Stimulated activated CD8-positive, alpha-beta memory T cell treated with anti-CD3 and anti-CD28 coated beads, Interleukin-4, amount 100 ng/mL, for 1 hour (primary cell): ENCODE measurements around the gene NUB1.
"Not testable (repeated sequence)": the region's sequence is repeated elsewhere in the genome, so short reads cannot be mapped to it uniquely, and the experiment has no call there.

Experiments
- DNase-seq, 2 donors: peaks; one replicate each; pipeline ENCODE4 v3.0.0-alpha.2; 2020; ENCODE audit warnings: low read depth in 2 of 2, low spot score in 1 of 2

NUB1 gene, protein sequence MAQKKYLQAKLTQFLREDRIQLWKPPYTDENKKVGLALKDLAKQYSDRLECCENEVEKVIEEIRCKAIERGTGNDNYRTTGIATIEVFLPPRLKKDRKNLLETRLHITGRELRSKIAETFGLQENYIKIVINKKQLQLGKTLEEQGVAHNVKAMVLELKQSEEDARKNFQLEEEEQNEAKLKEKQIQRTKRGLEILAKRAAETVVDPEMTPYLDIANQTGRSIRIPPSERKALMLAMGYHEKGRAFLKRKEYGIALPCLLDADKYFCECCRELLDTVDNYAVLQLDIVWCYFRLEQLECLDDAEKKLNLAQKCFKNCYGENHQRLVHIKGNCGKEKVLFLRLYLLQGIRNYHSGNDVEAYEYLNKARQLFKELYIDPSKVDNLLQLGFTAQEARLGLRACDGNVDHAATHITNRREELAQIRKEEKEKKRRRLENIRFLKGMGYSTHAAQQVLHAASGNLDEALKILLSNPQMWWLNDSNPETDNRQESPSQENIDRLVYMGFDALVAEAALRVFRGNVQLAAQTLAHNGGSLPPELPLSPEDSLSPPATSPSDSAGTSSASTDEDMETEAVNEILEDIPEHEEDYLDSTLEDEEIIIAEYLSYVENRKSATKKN

DNA sequence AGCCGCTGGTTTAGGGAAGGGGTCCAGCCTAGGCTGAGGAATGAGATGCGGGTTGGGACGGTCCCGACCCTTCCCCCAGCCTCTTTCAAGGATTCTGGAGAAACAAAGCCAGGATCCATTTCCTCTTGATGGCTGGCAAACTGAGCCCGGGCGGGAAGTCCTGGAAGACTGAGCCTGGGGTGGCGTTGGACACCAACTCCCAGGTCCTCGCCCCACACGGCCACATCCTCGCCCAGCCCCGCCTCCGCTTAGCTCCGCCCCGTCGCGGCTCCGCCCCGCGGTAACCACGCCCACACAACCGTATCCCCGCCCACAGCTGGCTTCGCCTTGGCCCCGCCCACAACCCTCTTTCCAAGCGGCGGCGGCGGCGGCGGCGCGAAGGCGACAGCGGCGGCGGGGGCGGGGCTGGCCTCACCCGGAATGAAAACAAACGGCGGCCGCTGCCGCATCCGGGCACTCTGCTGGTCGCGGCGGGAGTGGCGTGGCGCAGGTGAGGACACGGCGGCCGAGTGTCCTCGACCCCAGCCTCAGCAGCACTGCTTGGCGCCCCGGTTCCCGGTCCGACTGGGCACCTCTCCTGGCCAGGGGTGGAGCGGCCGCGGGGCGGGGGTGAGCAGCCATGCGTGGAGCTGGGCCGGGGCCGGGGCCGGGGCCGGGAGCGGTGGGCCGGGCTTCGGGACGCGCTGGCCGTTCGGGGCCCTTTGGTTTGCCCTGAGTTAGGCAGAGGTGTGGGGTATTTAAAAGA lies at the start of gene NUB1:
Gene NUB1, plus strand, starts transcription at position 456 of the 745 bp plus-strand sequence. CDS start 3,538 bp downstream, outside the sequence.
- peak; percentile 83 to 86 for DNase-seq

DNA sequence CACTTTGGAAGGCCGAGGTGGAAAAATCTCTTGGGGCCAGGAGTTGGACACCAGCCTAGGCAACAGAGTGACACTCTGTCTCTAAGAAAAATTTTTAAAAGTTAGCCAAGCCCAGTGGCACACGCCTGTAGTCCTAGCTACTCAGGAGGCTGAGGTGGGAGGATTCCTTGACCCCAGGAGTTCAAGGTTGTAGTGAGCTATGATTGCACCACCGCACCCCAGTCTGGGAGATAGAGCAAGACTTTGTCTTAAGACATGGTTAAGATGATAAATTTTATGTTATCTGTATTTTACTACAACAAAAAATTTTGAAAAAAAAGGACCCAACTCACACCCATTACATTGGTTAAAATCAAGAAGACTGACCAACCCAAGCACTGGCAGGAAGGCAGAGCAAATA lies 48.8 kb upstream of the NUB1 start:
- DNase-seq, result no peak

DNA sequence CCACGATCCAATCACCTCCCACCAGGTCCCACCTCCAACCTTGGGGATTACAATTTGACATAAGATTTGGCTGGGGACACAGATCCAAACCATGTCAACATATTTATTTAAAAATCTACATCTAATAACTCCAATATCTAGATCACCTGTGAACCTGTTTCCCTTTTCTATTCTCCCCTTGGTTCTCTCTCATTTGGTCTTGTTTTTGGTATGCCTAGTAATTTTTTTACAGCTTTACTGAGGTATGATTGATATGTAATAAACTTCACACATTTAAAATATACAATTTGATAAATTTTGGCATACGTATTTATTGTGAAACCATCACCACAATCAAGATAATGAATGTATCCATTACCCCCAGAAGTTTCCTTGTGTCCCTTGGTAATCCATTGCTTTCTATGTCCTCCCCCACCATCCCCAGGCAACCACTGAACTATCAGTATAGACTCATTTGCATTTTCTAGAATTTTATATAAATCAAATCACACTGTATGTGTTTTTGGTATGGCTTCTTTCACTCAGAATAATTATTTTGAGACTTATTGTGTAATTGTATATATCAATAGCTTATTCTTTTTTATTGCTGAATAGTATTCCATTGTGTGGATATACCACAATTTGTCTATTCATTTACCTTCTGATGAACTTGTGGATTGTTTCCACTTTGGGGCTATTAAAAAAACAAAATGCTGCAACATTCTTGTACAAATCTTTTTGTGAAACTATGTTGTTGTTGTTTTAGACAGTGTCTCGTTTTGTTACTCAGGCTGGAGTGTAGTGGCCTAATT lies 45.2 kb upstream of the NUB1 start:
- no peak for DNase-seq

DNA sequence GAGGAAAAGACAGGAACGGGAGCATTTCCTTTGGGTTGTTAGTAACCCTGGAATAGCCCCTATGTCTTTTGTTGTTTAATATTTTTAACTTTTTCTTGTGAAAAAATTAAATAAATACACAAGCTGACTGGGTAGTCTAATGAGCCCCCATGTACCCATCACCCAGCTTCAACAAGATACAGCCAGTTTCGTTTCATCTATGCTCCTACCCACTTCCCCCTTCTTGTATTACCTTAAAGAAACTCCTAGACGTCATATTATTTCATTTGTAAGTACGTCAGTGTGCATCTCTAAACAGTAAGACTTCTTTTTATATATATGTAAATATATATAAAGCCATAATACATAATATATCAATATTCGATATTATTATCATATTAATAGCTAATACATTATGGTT lies 42.8 kb upstream of the NUB1 start:
- DNase-seq, result no peak

DNA sequence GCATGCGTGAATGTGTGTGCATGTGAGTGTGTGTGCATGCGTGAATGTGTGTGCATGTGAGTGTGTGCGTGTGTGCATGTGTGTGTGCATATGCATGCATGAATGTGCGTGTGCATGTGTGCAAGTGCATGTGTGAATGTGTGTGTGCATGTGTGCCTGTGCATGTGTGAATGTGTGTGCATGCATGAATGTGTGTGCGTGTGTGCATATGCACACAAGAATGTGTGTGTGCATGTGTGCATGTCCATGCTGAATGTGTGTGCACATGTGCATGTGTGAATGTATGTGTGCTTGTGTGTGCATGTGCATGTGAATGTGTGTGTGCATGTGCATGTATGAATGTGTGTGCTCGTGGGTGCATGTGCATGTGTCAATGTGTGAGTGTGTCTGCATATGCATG lies 42.1 kb upstream of the NUB1 start:
- DNase-seq, result no peak

DNA sequence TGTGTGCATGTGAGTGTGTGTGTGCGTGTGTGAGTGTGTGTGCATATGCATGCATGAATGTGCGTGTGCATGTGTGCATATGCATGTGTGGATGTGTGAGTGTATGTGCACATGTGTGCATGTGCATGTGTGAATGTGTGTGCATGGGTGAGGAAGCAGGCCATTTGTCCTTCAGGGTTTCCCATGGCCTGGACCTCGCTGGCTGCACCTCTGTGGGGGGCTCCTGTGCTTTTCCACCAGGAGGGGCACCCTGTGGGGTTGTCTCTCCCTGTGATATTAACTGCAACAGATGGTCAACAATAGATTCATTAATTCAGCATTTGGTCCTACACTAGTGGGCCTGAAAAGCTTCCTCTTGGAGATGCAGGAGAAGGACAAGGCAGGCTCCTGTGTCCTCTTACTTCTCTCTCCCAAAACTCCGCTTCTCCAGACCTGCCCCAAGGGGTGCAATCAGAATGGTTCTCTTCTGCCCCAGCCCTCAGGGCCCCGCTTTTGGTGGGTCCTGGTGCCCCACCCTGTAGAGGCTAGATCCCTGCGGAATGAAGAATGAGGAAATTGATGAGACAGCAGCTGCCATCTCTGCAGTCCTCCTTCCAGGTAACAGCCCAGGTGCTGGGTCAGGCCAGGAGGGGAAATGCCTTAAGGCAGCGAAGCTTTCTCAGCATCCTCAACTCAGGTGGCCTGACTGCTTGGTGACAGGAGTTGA lies 41.5 kb upstream of the NUB1 start:
- DNase-seq, result no peak

DNA sequence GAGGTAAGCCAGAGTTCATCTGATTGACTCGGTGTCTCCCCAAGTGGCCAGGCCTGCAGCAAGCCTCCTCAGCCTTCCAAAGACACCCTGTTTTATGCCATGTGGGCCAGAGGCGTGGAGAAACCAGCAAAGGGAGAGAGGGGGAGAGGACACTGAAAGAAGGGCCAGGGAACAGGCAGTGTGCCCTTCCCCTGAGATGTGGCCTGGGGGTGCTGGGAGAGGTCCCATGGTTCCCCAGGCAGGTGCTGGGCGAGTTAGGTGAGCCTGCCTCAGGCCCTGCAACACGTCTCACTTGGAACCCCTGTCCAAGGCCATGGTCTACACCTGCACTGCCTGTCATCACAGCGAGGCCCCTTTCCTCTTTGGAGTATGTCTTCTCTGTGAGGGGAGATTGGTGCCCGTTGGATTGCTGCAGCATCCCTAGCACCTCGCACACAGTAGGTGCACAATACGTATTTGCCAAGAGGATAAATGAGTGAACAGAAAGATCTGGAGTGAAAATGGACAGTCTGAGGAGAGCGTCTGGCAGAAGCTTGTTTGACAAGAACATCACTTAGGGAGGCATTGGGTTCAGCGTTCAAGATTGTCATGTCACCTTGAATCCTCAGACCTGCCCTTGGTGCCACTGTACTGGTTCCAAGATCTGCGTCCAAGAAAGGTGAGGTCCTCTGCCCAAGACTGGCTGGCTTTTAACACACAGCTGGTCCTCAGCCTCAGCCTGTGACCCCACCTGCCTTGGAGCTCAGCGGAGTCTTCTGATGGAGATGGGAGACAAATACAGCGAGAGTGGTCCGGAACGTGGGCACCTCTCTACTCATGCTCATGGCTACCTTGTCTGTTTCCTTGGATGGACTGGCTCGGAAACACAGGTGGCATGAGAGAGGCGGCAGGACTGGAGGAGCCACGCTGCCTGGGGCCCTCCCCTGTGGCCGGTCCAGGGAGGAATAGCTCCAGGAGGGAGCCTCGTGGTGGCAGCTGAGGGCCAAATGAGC lies 39.8 kb upstream of the NUB1 start:
- DNase-seq, result no peak

DNA sequence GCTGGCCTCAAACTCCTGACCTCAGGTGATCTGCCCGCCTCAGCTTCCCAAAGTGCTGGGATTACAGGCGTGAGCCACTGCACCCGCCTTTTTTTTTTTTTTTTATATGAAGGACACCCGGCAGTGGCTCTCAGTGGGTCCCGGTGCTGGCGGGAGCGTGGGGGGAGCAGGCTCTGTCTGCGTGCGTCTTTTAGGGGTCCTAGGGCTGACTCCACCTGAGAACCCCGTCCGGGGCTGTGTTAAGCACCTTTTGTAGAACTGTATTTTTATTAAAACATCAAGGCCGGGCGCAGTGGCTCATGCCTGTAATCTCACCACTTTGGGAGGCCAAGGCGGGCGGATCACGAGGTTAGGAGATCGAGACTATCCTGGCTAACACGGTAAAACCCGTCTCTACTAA lies 37.4 kb upstream of the NUB1 start:
- not testable (repeated sequence) for DNase-seq

DNA sequence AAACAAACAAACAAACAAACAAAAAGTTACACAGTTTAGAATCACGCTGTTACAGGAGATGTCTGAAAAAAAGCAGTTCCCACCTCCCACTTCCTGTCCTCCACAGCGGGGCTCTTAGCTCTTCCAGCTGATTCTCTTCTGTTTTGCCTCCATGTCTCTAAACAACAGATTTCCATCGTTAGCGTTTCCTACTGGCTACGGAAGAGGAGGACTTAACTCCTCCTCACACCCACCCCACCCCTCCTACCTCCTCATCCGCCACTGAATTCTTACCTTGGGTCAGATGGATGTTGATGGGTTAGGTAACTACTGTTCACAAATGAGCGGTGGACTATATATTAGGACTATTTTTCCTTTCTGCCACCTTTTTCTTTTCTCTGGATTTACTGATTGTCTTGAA lies 36.8 kb upstream of the NUB1 start:
- no peak for DNase-seq

DNA sequence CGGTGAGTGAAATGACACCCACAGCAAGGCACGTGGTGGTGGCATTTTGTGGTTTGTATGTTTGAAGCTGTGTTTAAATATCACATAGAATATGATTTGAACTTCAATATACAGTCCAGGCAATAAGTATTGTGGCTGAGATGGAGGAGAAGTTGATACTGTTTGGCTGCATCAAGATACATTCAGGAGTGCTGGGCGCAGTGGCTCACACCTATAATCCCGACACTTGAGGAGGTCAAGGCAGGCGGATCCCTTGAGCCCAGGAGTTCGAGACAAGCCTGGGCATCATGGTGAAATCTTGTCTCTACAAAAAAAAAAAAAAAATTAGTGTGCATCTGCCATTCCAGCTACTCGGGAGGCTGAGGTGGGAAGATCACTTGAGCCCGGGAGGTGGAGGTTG lies 35.2 kb upstream of the NUB1 start:
- DNase-seq, result no peak

DNA sequence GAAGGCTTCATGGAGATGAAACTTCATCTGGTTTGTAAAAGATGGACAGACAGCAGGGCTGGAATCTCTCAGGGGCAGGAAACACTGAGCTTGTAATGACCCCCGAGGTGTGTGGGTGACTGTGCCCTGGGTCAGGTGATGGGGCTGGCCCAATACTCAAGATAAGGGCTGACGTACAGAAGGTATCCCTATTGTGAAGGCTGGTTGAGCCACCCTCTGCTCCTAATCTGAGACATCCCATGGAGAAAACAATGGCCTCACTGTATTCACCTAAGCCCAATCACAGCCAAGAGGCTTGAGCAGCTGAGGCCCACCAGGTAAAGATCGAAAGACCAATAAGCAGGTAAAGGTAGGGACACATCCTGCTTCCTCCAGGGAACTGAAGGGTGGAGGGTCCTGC lies 34.8 kb upstream of the NUB1 start:
- DNase-seq, result no peak

DNA sequence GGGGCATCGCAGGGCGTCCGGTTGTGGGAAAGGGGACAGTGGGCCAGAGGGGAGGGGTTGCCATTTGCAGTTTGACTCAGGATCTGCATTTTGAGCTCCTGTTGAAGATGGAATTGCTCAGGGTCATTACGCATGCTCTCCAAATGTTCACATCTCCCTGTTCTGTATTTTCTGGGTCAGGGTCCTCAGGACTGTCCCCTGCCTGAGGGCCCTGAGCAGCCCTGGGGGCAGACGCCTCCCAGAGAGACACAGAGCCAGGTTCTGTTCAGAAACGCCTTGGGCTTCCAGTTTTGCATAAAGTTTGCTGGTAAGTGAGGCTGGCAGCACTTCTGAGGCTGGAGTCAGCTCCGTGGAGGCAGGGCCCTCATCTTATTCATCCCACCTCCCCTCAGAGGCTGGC lies 34.1 kb upstream of the NUB1 start:
- DNase-seq, result no peak

DNA sequence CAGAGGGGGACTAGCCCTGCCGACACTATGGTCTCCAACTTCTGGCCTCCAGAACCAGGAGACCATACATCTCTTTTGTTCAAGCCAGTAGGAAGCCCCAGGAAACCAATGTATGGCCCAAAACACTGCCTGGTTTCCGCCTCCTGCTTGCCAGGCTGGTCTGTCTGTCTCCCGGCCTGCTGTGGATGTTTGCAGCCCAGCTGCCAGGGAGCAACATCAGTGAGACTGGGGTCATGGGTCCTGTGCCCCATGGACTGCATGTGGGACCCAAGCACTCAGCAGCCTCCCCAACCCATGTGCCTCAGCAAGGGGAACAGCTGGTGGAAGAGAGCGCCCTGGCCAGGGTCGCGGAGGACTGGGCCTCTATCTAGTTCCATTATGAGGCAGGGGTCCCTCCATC lies 33.4 kb upstream of the NUB1 start:
- DNase-seq, result no peak

DNA sequence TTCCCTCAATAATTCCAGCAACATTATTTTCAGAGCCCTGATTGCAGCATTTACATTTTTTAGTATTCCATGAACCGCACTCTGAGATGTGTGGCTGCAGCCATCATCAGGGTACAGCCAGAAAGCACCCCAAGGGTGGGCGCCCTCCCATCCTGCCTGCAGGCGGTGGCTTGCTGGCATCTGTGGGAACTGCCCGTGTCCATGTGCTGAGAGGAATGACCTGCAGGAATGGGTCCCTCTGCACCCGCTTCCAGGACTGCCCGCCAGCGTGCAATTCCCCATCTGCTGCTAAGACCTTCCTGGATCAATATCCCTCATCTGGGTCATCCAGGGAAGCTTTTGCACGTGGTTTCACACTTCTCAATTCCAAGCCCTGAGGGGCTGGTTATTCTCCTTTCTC lies 32.8 kb upstream of the NUB1 start:
- DNase-seq, result no peak

DNA sequence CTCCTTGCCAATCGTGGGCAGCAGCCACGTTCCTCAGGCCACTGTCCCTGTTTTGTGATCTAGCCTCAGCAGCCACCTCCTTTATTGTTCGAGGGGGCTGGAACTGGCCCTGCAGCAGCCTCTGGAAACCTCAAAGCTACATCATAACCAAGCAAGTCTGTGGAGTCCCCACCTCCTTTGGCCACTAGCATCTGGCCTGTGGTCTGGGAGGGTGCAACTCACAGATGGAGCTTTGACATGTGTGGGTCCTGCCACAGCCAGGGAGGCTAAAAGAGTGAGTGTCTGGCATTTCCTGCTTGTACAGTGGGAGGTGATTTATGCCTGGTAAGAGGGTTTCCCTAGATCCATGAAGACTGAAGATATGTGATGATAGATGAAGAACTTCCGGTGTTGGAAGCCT lies 32.3 kb upstream of the NUB1 start:
- no peak for DNase-seq

DNA sequence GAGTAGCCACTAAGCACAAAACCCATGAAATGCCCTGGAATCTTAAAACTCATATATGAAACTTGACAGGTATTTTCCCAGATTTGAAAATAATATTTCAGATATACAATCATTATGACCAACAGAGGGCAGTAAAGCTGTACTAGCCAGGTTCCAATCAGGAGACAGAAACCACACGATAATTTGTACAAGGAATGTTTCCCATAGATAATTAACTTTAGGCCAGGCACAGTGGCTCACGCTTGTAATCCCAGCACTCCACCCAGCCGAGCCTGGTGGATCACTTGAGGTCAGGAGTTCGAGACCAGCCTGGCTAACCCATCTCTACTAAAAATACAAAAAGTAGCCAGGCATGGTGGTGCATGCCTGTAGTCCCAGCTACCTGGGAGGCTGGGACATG lies 31.0 kb upstream of the NUB1 start:
- no peak for DNase-seq

DNA sequence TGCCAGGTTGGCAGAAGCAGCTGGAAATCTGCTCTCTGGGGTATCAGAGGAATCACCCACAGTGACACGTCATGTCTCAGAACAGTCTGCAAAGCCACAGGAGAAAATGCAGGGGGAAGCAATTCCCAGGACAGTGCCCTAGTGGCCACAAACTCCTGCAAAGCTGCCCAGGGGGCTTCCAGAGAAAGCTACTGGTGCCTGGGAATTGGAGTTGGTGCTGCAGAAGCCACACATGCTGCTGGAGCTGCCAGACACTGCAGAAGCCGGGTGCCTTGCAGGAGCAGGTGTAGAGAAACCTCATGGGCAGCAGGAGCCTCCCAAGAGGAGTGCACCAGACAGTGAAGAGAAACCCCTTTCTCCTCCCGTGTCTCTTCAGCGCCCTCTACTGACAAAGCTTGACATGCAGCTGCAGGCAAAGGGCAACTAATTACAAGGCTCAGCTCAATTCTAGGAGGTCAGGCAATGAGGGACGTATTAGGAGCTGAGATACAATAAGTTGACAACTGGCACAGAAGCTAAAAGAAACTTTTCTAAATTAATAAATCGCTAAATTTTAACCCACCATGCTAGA lies 30.2 kb upstream of the NUB1 start:
- DNase-seq, result no peak

DNA sequence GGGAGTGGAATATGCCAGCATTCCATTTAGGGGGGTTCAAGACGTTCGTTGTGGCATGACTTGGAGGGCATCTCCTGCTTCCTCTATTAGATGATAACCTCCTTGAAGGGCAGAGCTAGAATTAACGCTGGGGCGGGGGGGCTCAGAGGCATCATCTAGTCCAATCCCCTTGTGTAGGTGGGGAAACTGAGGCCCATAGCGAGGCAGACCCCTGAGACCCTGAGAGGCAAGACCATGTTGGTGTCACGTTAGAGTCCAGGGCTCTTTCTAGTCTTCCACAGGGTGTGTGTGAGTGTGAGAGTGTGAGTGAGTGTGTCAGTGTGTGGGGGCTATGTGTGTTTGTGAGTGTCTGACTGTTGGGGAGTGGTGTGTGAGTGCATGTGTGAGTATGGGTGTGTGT lies 29.3 kb upstream of the NUB1 start:
- no peak for DNase-seq
